Activated T-cell treated with anti-CD3 and anti-CD28 coated beads, Interleukin-2, amount 50 U/mL, for 24 hours (primary cell): ENCODE results near the gene MMP27.

Experiments
- DNase-seq: peaks from one replicate; pipeline ENCODE4 v3.0.0-alpha.2; 2020
- H3K27ac Mint-ChIP-seq: 2 replicates; pipeline ENCODE4 v1.8.0; 2020; ENCODE audit warnings: mild to moderate bottlenecking, mixed read lengths
- H3K27me3 Mint-ChIP-seq: 2 replicates; pipeline ENCODE4 v1.8.0; 2020; ENCODE audit warnings: mixed read lengths
- H3K36me3 Mint-ChIP-seq: 2 replicates; pipeline ENCODE4 v1.8.0; 2020; ENCODE audit warnings: low read depth, mixed read lengths
- H3K4me1 Mint-ChIP-seq: 2 replicates; pipeline ENCODE4 v1.8.0; 2020; ENCODE audit warnings: low read depth, mixed read lengths
- H3K4me3 Mint-ChIP-seq: 2 replicates; pipeline ENCODE4 v1.8.0; 2020; ENCODE audit warnings: mild to moderate bottlenecking, moderate library complexity, mixed read lengths
- H3K9me3 Mint-ChIP-seq: 2 replicates; pipeline ENCODE4 v1.8.0; 2020; ENCODE audit warnings: mixed read lengths

Gene MMP27

DNA sequence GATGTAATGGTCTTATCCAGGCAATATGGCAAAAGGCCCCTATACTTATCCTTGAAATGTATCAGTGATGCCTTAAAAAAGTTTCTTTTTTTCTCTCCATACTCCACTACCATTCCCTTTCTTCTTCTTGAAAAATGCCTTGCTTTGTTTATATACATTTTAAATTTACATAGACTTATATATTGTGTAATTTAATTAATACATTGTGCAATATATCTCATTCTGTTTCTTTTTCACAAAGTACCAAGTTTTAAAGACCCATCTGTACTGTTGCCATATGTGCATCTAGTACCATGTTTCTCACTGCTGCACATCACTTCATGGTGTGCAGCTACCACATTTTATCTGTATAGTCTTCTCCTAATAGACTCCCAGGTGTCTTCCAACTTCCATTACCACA lies 11.7 kb upstream of the MMP27 start:
- Mint-ChIP-seq H3K4me3 (no peak overlapping the region), H3K27ac (no peak overlapping the region), H3K27me3 (peaks cover 30% of the 10 kb centered on the region), H3K36me3 (no peaks in the 10 kb centered on the region), H3K4me1 (no peaks in the 10 kb centered on the region), H3K9me3 (no peaks in the 10 kb centered on the region)
- no peak for DNase-seq

DNA sequence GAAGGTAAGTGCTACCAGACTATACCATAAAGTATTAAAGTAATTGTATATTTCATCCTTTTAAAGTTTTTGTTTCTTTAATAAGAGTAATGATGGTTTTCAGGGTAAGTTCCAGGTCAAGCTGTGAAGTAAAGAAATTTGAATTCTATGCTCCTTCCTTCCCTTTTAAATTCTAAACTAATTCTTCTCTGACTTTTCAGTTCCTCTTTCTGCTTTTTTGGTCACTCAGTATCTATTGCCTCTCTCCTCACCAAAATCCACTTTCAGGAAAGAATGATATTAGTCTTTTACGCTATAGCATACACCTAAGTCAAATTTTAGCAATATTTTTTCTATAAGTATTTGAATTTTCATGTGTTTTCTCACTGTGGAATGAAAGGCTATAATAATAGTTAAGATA lies 11.0 kb upstream of the MMP27 start:
- no peaks in the 10 kb centered on the region for H3K36me3 Mint-ChIP-seq
- H3K9me3 Mint-ChIP-seq: no peaks in the 10 kb centered on the region
- H3K4me3 Mint-ChIP-seq: no peak overlapping the region
- H3K27me3 Mint-ChIP-seq: peaks cover 34% of the 10 kb centered on the region
- no peak for DNase-seq
- no peaks in the 10 kb centered on the region for H3K4me1 Mint-ChIP-seq
- H3K27ac Mint-ChIP-seq: no peak overlapping the region

DNA sequence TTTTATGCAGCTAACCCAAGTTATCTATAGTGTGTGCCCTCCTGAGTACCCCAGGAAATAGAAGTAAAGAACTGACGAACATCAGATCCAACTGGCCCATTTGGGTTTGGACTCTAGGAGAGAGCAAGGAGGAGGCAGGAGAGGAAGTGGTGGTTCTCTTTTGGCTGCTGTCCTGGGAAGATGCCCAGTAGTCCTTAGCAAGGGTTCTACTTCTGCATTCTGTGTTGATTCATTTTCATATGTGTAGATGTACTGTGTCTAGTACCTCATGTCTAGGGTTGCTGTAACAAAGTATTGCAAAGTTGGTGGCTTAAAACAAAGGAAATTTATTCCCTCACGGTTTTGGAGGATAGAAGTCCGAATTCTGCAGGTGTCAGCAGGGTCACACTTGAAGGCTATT lies 6.6 kb upstream of the MMP27 start:
- peaks cover 21% of the 10 kb centered on the region for H3K27me3 Mint-ChIP-seq
- H3K27ac Mint-ChIP-seq: no peak overlapping the region
- H3K4me3 Mint-ChIP-seq: no peak overlapping the region
- H3K4me1 Mint-ChIP-seq: no peaks in the 10 kb centered on the region
- DNase-seq: no peak
- no peaks in the 10 kb centered on the region for H3K36me3 Mint-ChIP-seq
- H3K9me3 Mint-ChIP-seq: no peaks in the 10 kb centered on the region

DNA sequence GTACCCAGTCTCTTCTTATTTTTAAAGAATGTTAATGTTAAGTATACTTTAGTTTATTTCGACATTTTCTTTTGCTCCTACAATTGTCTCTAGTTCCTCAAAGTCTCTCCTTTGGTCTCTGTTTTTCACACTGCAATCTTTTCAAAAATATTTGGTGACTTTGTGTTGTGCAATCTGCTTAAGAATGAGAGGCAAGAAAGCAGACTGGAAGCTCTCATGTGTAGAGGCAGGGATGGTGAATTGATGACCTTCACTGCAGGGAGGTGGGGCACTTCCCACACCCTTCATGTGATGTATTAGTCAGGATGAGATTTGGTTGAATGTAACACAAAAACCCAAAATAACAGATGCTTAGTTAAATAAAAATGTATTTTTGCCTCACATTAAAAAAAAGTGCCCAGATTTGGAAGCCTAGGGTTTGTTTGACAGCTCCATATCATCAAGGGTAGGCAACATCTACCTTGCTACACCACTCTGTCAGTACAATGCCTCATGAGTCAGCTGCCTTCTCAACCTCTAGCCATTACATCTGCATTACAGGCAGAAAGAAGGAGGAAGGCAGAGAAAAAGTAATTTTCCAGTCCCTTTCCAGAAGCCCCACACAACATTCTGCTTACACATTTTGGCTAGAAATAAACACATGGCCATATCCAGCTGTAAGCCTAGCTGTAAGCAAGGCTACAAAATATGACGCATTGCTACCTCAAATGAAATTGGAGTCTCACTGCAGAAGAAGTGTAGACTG lies 3.8 kb upstream of the MMP27 start:
- no peak for DNase-seq
- Mint-ChIP-seq H3K4me3 (no peak overlapping the region), H3K27ac (no peak overlapping the region), H3K9me3 (no peaks in the 10 kb centered on the region), H3K27me3 (peaks cover 19% of the 10 kb centered on the region), H3K4me1 (no peaks in the 10 kb centered on the region), H3K36me3 (no peaks in the 10 kb centered on the region)

DNA sequence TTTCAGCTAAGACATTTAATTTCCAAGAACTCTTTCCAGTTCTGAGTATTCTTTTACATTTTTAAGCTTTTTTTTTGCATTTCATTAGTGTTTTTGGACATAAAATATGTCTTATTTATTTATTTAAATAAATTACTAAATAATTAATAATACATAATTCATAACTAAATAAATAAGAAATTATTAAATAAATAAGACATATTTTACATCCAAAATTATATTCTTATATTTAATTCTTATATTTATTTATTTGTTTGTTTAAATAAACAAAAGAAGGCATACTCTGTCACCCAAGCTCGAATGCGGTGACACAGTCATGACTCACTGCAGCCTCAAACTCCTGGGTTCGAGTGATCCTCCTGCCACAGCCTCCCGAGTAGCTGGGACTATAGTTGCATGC lies 3.1 kb upstream of the MMP27 start:
- no peak for DNase-seq
- Mint-ChIP-seq H3K9me3 (no peaks in the 10 kb centered on the region), H3K27me3 (peaks cover 19% of the 10 kb centered on the region), H3K36me3 (no peaks in the 10 kb centered on the region), H3K4me3 (no peak overlapping the region), H3K27ac (no peak overlapping the region), H3K4me1 (peaks cover 2% of the 10 kb centered on the region)

DNA sequence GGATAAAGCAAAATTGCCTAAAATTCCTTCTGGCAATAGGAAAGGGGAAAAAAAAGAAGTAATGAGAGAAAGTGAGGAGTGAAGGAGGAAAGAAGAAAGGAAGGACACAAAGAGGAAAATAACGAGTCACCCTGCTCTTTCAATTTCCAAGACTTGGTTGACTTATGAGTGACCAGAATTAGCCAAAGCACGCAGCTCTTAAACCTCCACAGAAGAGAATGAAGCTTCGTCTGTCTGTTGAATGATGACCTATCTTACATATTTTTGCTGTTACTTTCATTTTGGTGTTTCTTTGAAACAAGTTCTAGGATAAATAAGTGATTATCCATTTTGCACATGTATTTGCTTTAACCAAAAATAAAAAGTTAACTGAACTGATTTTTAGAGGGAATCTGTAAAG lies 728 bp downstream of the MMP27 start:
- Mint-ChIP-seq H3K27ac (no peak overlapping the region), H3K4me1 (peaks cover 2% of the 10 kb centered on the region), H3K4me3 (no peak overlapping the region), H3K9me3 (no peaks in the 10 kb centered on the region), H3K36me3 (no peaks in the 10 kb centered on the region), H3K27me3 (peaks cover 6% of the 10 kb centered on the region)
- DNase-seq: no peak

DNA sequence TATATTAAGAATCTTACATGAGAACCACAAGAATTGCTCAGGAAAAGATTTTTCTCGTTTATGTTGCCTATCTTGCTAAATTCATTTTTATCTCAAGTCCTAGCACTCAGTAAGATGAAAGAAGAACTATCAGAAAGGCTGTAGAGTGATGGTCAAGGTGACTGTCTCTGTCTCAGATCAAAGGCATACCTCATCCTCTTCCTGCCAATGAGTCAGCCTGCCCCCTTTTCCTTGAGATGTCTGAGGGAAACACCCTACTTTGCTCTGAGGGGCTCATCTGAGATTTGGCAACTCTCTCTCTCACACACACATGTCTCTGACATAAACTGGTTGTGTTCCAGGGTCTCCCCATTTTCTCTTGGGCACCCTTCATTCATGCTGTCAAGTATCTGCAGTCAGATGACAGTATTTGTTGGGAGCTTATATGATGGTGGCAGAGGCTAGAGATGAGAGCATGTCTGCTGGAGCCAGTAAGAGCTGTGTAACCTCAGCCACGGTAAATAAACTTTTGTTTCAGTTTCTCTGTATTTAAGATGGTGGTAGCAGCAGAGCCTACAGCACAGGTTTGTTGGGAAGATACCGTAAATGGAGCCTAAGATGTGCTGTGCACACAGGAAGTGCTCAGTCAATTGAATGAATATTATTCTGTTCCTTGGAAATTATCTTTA lies 1.6 kb downstream of the MMP27 start:
- no peaks in the 10 kb centered on the region for H3K27me3 Mint-ChIP-seq
- no peak overlapping the region for H3K4me3 Mint-ChIP-seq
- H3K9me3 Mint-ChIP-seq: no peaks in the 10 kb centered on the region
- DNase-seq: no peak
- no peak overlapping the region for H3K27ac Mint-ChIP-seq
- H3K36me3 Mint-ChIP-seq: no peaks in the 10 kb centered on the region
- H3K4me1 Mint-ChIP-seq: peaks cover 2% of the 10 kb centered on the region

DNA sequence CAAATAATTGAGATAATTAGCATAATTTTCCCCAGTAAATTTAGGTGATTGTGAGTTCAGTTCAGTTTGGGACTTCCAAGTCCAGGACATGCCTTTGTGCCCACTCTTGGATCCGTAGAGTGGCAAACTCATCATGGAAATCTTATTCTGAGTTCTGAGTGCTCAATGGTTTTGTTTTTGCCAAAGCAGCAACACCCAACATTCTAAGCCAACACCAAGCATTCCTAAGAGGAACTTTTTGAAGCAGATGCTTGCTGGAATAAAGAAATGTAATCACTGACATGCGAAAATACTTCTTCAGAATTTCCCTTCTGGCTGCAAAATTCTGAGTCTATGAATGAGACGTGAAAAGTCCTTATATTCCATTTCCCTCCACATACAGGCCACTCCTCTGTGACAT lies 10.4 kb downstream of the MMP27 start:
- DNase-seq: no peak
- Mint-ChIP-seq H3K27me3 (peaks cover 11% of the 10 kb centered on the region), H3K27ac (no peak overlapping the region), H3K36me3 (no peaks in the 10 kb centered on the region), H3K9me3 (no peaks in the 10 kb centered on the region), H3K4me3 (no peak overlapping the region), H3K4me1 (no peaks in the 10 kb centered on the region)

DNA sequence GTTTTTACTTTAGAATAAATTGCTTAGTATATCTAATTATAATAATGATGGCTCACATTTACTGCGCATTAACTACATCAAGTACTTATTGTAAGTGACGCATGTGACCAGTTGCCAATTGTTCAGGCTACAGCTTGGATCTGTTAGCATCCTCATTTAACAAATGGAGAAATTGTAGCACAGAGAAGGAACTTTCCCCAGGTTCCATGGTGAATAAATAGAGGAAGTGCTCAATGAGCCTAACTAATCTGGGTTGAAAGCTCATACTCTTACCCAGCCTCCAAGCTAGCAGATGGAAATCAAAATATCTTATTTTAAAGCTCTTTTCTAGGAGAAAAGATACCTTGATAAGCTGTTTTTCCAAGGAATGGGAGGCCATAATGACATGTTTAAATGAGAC lies 19.8 kb downstream of the MMP27 start:
- no peaks in the 10 kb centered on the region for H3K9me3 Mint-ChIP-seq
- no peak overlapping the region for H3K27ac Mint-ChIP-seq
- no peak for DNase-seq
- no peaks in the 10 kb centered on the region for H3K4me1 Mint-ChIP-seq
- H3K27me3 Mint-ChIP-seq: peaks cover 20% of the 10 kb centered on the region
- H3K4me3 Mint-ChIP-seq: no peak overlapping the region
- H3K36me3 Mint-ChIP-seq: no peaks in the 10 kb centered on the region

DNA sequence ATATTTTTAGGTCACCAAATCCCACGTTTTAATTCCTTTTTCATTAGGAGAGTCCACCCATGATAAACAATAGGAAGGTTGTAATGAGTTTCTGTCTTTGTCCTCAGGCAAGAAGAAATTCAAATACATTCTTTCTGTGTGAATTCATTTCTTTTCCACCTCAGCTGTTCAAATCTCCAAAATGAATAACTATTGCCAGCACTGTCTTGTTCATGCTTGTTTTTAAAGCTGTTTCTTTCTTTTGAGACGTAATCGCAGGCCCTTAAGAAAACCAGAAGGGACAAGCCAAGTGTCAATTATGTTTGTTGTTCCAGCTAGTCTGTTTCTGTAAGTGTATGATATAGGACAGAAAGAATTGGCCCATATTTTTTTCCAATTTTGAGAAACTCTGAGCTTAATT lies 20.2 kb downstream of the MMP27 start:
- H3K4me1 Mint-ChIP-seq: no peaks in the 10 kb centered on the region
- DNase-seq: no peak

DNA sequence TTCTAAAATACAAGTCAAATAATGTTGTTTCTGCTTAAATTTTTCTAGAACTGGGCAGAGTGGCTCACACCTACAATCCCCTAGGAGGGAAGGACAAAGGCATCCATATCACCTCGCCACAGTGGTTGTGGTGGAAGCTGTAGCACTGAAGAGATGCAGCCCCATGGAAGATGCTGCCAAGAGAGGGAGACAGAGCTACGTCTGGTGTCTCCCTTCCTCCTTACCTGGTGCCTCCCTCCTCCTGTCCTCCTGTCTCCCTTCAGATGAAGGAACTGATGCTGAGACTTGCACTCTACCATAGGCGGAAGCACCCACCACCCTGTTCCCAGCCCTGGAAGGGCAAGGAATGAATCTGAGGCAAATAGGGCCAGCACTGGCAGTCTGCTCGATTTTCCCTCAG lies 22.3 kb downstream of the MMP27 start:
- H3K27me3 Mint-ChIP-seq: peaks cover 31% of the 10 kb centered on the region
- H3K36me3 Mint-ChIP-seq: no peaks in the 10 kb centered on the region
- H3K27ac Mint-ChIP-seq: no peak overlapping the region
- no peak for DNase-seq
- no peak overlapping the region for H3K4me3 Mint-ChIP-seq
- no peaks in the 10 kb centered on the region for H3K4me1 Mint-ChIP-seq
- no peaks in the 10 kb centered on the region for H3K9me3 Mint-ChIP-seq

More for the DNA sequence above, 20.2 kb downstream of the MMP27 start:
- H3K36me3 Mint-ChIP-seq: no peaks in the 10 kb centered on the region
- no peaks in the 10 kb centered on the region for H3K9me3 Mint-ChIP-seq
- H3K27me3 Mint-ChIP-seq: peaks cover 20% of the 10 kb centered on the region
- H3K4me3 Mint-ChIP-seq: no peak overlapping the region
- no peak overlapping the region for H3K27ac Mint-ChIP-seq

DNA sequence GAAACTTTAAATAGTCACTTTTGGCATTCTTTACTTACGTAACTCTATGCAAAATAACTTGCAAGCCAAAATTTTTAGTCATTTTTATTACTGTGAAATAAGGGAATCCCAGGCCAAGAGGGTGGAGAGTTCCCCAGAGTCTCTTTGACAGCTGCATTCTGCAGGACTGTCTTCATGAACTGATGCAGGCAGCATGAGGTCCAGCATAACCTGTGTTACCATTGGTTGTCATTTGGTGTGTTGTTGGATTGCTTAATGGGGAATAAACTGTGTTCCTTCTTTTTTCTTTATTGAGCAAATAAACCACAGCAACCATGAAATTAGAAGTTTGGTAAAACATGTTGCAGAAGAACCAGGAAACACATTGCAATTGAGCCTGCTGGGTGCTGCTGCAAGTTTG lies 24.6 kb downstream of the MMP27 start:
- peaks cover 39% of the 10 kb centered on the region for H3K27me3 Mint-ChIP-seq
- H3K9me3 Mint-ChIP-seq: no peaks in the 10 kb centered on the region
- H3K27ac Mint-ChIP-seq: no peak overlapping the region
- H3K4me1 Mint-ChIP-seq: no peaks in the 10 kb centered on the region
- no peaks in the 10 kb centered on the region for H3K36me3 Mint-ChIP-seq
- no peak for DNase-seq
- no peak overlapping the region for H3K4me3 Mint-ChIP-seq

DNA sequence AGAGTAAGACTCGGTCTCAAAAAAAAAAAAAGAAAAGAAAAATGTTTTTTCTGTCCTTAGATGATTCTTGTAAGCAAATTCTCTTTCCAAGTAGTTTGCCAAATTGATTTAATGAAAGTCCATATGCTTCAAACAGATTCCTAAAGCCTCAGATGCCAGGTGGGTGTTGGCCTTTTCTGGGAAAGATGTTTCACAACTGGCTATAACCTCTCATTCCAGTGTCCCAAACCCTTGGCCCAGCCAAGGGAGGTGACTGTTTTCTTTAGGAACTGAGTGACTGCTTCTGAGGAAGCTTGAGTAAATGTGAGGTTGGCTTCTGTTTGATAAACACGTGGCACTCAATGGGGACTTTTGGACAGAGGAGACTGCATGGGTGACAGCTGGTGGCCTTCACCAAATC lies 27.5 kb downstream of the MMP27 start:
- H3K9me3 Mint-ChIP-seq: no peaks in the 10 kb centered on the region
- H3K4me3 Mint-ChIP-seq: no peak overlapping the region
- no peak for DNase-seq
- no peaks in the 10 kb centered on the region for H3K4me1 Mint-ChIP-seq
- peaks cover 28% of the 10 kb centered on the region for H3K27me3 Mint-ChIP-seq
- H3K27ac Mint-ChIP-seq: no peak overlapping the region
- H3K36me3 Mint-ChIP-seq: no peaks in the 10 kb centered on the region

DNA sequence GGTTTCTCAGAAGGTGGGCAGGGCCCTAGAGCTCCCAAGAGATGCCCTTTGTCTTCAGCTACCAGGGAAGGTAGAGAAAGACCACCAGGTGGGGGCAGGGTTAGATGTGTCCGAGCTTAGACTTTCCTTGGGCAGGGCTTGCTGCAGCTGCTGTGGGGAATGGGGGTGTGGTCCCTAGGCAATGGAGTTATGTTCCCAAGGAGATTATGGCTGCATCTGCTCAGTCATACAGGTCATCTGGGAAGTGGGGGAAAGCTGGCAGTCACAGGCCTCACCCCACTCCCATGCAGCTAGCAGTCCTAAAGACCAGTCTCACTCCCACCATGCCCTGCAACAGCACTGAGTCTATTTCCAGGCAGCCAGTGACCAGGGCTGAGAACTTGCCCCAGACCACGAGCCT lies 29.5 kb downstream of the MMP27 start:
- H3K4me3 Mint-ChIP-seq: no peak overlapping the region
- H3K27me3 Mint-ChIP-seq: peaks cover 20% of the 10 kb centered on the region
- no peaks in the 10 kb centered on the region for H3K36me3 Mint-ChIP-seq
- no peak overlapping the region for H3K27ac Mint-ChIP-seq
- H3K9me3 Mint-ChIP-seq: no peaks in the 10 kb centered on the region
- no peaks in the 10 kb centered on the region for H3K4me1 Mint-ChIP-seq
- DNase-seq: no peak

DNA sequence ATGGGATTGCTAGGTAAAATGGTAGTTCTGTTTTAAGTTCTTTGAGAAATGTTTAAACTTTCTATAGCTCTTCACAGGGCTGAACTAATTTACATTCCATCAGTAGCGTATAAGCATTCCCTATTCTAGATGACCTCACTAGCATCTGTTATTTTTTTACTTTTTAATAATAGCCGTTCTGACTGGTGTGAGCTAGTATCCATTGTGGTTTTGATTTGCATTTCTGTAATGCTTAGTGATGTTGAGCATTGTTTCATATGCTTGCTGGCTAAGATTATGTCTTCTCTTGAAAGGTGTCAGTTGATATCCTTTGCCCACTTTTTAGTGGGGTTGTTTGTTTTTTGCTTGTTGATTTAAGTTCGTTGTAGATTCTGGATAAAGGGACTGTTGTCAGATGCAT lies 35.9 kb downstream of the MMP27 start:
- H3K4me1 Mint-ChIP-seq: no peaks in the 10 kb centered on the region
- H3K27ac Mint-ChIP-seq: no peak overlapping the region
- no peak for DNase-seq
- no peaks in the 10 kb centered on the region for H3K27me3 Mint-ChIP-seq
- no peak overlapping the region for H3K4me3 Mint-ChIP-seq
- no peaks in the 10 kb centered on the region for H3K36me3 Mint-ChIP-seq
- H3K9me3 Mint-ChIP-seq: no peaks in the 10 kb centered on the region
